T1000 (cell line): ENCODE data around the gene ZBTB47.

Experiments
- DNase-seq: peaks from one replicate; lab custom pipeline; 2025; ENCODE audit warnings: mixed read lengths; lab: John Stamatoyannopoulos, UW

Gene ZBTB47

DNA sequence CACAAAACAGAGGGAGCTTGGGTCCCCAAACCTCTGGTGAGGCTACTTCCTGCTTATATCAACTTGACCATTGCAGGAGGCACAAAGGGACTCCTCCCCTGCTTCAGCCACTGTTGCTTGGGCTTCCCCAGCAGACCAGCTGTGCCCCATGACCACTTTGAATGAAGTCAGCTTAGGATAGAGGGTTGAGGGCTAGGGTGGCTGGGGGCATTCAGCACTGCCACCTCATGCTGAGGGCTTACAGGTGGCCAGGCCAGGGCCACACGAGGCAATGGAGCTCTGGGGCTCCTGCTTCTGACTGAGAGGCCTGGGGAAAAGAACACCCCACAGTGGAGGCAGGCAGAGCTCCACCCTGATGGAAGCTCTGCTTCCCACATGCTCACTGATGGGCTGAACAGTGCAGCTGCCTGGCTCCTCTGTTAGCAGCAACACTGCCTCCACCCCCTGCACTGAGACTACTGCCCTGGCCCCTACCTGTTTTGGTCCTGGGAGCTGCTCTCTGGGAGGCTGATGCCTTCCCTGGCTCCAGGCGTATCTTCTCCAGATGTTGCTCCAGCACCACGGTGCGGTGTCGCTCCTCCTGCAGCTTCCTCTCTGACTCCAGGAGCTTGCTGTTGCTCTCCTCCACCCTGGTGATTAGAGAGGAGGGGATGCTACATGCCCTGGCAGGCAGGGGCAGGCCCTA, 59.3 kb downstream of the ZBTB47 start:
- DNase-seq, result no peak

GRCh38 chr3:42713747-42714146, 60.2 kb downstream of the ZBTB47 start:
- DNase-seq, result no peak

DNA sequence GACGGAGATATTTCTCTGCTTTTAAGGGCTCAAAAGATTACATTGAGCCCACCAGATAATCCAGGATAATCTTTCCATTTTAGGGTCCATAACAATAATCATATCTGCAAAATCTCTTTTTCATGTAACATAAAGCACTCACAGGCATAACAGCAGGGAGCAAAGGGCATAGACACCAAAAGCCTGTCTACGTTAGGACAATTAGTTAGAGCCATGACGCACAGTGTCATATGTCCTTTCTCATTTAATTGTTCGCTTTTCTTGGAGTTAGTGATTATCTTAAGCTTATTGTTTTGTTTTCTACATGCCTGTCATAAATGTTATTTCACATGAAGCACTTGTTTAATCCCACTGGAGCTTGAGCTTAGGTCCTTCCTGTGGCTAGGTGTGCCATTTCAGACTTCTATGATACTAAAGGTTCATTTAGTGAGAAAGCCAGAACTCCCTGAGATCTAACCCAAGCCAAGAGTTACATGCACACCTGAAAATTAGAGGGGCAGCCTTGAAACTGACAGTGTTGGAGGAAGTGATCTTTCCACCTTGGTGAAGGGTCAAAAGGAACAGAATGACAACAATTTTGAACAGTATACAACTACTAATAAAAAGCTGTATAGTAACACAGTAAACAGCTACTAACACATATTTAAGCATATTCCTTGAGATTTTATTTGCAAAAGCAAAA, 60.8 kb downstream of the ZBTB47 start:
- no peak for DNase-seq
